Renal pelvis (tissue), 4 donors: ENCODE data around the gene PCNX2. TPM values are rescaled to one million over a fixed set of nuclear protein-coding genes. Genes with fewer than 3 reads are reported as not detected.
"Not testable (repeated sequence)": the region's sequence is repeated elsewhere in the genome, so short reads cannot be mapped to it uniquely, and the experiment has no call there.

ENCODE experiments used
- DNase-seq: peaks from one replicate; pipeline ENCODE4 v3.0.0-alpha.2; 2013
- polyA plus RNA-seq, 3 donors: library from polyadenylated mRNA; unstranded; fragments of 120-200 nt; gene quantifications; one replicate each; pipeline ENCODE4 v1.2.1, GENCODE V29; 2013; ENCODE audit not compliant: insufficient read length in 3 of 3

The PCNX2 gene
- polyA plus RNA-seq, 3 donors = 11.4 to 19.6 (median 15.8) TPM

- no peak for DNase-seq
Observed at GRCh38 chr1:233012021-233012420, 283.5 kb downstream of the PCNX2 start.

GRCh38 chr1:233010146-233010545, 285.4 kb downstream of the PCNX2 start:
- DNase-seq = no peak

- no peak for DNase-seq
Observed at GRCh38 chr1:233006541-233006973, 289.0 kb downstream of the PCNX2 start.

- no peak for DNase-seq
Observed at GRCh38 chr1:233006108-233006507, 289.4 kb downstream of the PCNX2 start.

- no peak for DNase-seq
Observed at GRCh38 chr1:233005703-233006102, 289.8 kb downstream of the PCNX2 start.

- DNase-seq = no peak
Observed at GRCh38 chr1:233005156-233005555, 290.4 kb downstream of the PCNX2 start.

- no peak for DNase-seq
Observed at GRCh38 chr1:233004451-233004850, 291.1 kb downstream of the PCNX2 start.

GRCh38 chr1:233003638-233004037, 291.9 kb downstream of the PCNX2 start:
- not testable (repeated sequence) for DNase-seq

GRCh38 chr1:232999956-233000625, 295.4 kb downstream of the PCNX2 start:
- no peak for DNase-seq

- DNase-seq = no peak
Observed at GRCh38 chr1:232998646-232999045, 296.9 kb downstream of the PCNX2 start.

GRCh38 chr1:232998138-232998537, 297.4 kb downstream of the PCNX2 start:
- DNase-seq = no peak

- DNase-seq = no peak
Observed at GRCh38 chr1:232996143-232996542, 299.4 kb downstream of the PCNX2 start.

GRCh38 chr1:232995189-232995588, 300.3 kb downstream of the PCNX2 start:
- DNase-seq = no peak

- DNase-seq = no peak
Observed at GRCh38 chr1:232993555-232993954, 302.0 kb downstream of the PCNX2 start.

- DNase-seq = no peak
Observed at GRCh38 chr1:232992227-232992626, 303.3 kb downstream of the PCNX2 start.

GRCh38 chr1:232991238-232991637, 304.3 kb downstream of the PCNX2 start:
- DNase-seq = no peak

GRCh38 chr1:232990176-232991128, 305.1 kb downstream of the PCNX2 start:
- no peak for DNase-seq

GRCh38 chr1:232988572-232989040, 306.9 kb downstream of the PCNX2 start:
- DNase-seq = no peak

- DNase-seq = no peak
Observed at GRCh38 chr1:232987774-232988140, 307.8 kb downstream of the PCNX2 start.

GRCh38 chr1:232987046-232987773, 308.3 kb downstream of the PCNX2 start:
- no peak for DNase-seq

- DNase-seq = no peak
Observed at GRCh38 chr1:232986527-232986922, 309.0 kb downstream of the PCNX2 start.

GRCh38 chr1:232985882-232986526, 309.5 kb downstream of the PCNX2 start:
- no peak for DNase-seq
